ENCODE data around the gene TWNK.
A peak's percentile ranks its signal among the peaks of the same experiment; 100 is the strongest.

The TWNK gene

GRCh38 chr10:100986952-100987684 lies at the start of gene TWNK, which contains the start of gene MRPL43:
Gene TWNK (plus strand): TSS chr10:100987543. CDS start chr10:100988211, 668 bp downstream.
Gene MRPL43 (minus strand): TSS chr10:100987497. CDS start chr10:100987443, 54 bp downstream.
- no peaks in the 10 kb centered on the region for H3K27me3 ChIP-seq (ENCODE audit: control insufficient read depth, insufficient read depth, low read length)
- H3K4me1 ChIP-seq (ENCODE audit: control insufficient read depth, insufficient read depth, low read length) = peaks cover 17% of the 10 kb centered on the region
- H3K9ac ChIP-seq (ENCODE audit: low read length) = peak within 1 kb of the TSS; percentile 77
- no peaks in the 10 kb centered on the region for H3K36me3 ChIP-seq (ENCODE audit: control insufficient read depth, insufficient read depth, low read length)
- H3K9me3 ChIP-seq (ENCODE audit: control insufficient read depth, low read length) = no peaks in the 10 kb centered on the region
- peak within 1 kb of the TSS; percentile 100 for H3K4me3 ChIP-seq (ENCODE audit: low read length)

DNA sequence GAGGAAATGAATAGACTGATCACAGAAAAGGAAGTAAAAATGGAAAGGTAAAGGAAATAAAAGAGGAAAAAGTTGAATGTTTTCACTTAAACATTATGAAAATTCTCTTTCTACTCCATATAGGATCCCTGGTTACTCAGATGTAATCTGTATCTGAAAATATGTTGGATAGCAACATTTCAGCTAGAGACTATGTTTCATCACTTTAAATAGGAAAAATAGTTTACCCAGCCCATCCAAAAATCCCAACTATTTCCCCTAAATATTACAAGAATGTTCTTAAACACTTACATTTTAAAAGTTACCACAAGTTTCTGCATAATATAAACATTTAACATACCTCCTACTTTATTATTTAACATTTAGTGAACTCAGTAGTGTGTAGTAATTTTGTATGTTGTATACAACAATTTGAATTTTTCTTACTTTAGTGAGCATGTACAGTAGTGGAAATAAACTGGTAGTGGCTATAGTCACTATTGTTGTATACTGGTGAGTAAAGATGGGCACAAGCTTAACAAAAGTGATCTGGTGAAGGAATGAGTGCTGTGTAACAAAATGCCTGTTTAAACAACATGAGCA lies 47.5 kb upstream of the TWNK start:
- Histone ChIP-seq H3K27me3 (ENCODE audit: control insufficient read depth, insufficient read depth, low read length) (no peaks in the 10 kb centered on the region), H3K4me1 (ENCODE audit: control insufficient read depth, insufficient read depth, low read length) (no peaks in the 10 kb centered on the region), H3K36me3 (ENCODE audit: control insufficient read depth, insufficient read depth, low read length) (no peaks in the 10 kb centered on the region), H3K9me3 (ENCODE audit: control insufficient read depth, low read length) (no peaks in the 10 kb centered on the region), H3K4me3 (ENCODE audit: low read length) (no peak overlapping the region), H3K9ac (ENCODE audit: low read length) (no peak overlapping the region)

DNA sequence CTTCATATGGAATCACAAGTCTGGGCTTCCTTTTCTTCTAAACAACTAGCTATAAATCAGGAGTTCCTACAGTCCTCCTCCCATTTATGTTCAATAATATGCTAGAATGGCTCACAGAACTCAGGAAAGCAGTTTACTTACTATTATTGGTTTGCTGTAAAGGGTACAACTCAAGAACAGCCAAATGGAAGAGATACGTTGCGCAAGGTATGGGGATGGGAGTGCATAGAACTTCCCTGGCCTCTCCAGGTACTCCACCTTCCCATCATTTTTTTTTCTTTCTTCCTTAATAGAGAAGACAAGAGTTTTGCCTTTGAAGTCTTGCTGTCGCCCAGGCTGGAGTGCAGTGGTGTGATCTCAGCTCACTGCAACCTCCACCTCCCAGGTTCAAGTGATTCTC lies 45.1 kb upstream of the TWNK start:
- no peaks in the 10 kb centered on the region for H3K27me3 ChIP-seq (ENCODE audit: control insufficient read depth, insufficient read depth, low read length)
- no peaks in the 10 kb centered on the region for H3K9me3 ChIP-seq (ENCODE audit: control insufficient read depth, low read length)
- H3K4me1 ChIP-seq (ENCODE audit: control insufficient read depth, insufficient read depth, low read length) = no peaks in the 10 kb centered on the region
- H3K36me3 ChIP-seq (ENCODE audit: control insufficient read depth, insufficient read depth, low read length) = peaks cover 7% of the 10 kb centered on the region
- no peak overlapping the region for H3K4me3 ChIP-seq (ENCODE audit: low read length)
- no peak overlapping the region for H3K9ac ChIP-seq (ENCODE audit: low read length)

- no peak overlapping the region for H3K4me3 ChIP-seq (ENCODE audit: low read length)
- peaks cover 7% of the 10 kb centered on the region for H3K36me3 ChIP-seq (ENCODE audit: control insufficient read depth, insufficient read depth, low read length)
- no peak overlapping the region for H3K9ac ChIP-seq (ENCODE audit: low read length)
- no peaks in the 10 kb centered on the region for H3K4me1 ChIP-seq (ENCODE audit: control insufficient read depth, insufficient read depth, low read length)
- H3K27me3 ChIP-seq (ENCODE audit: control insufficient read depth, insufficient read depth, low read length) = no peaks in the 10 kb centered on the region
- H3K9me3 ChIP-seq (ENCODE audit: control insufficient read depth, low read length) = no peaks in the 10 kb centered on the region
Measured at GRCh38 chr10:100943508-100943907, 43.8 kb upstream of the TWNK start.

DNA sequence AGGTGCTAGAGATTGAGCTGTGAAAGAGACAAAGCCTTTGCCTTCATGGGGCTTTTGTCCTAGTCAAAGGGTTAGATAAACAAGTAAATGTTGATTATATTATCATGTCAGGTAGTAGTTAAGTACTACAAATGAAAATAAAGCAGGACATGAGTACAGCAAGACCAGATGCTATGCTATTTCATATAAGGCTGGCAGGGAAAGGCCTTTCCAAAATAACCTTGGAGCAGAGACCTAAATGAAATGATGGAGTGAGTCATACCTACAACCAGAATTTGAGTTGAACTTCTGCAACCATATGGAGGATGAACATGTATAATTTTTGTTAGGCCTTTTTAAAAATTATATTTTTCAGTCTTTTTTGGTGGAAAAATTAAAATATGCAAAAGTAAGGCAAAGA lies 41.6 kb upstream of the TWNK start:
- no peaks in the 10 kb centered on the region for H3K9me3 ChIP-seq (ENCODE audit: control insufficient read depth, low read length)
- peaks cover 7% of the 10 kb centered on the region for H3K36me3 ChIP-seq (ENCODE audit: control insufficient read depth, insufficient read depth, low read length)
- no peak overlapping the region for H3K9ac ChIP-seq (ENCODE audit: low read length)
- H3K4me3 ChIP-seq (ENCODE audit: low read length) = no peak overlapping the region
- no peaks in the 10 kb centered on the region for H3K4me1 ChIP-seq (ENCODE audit: control insufficient read depth, insufficient read depth, low read length)
- no peaks in the 10 kb centered on the region for H3K27me3 ChIP-seq (ENCODE audit: control insufficient read depth, insufficient read depth, low read length)

- H3K9ac ChIP-seq (ENCODE audit: low read length) = no peak overlapping the region
- H3K27me3 ChIP-seq (ENCODE audit: control insufficient read depth, insufficient read depth, low read length) = no peaks in the 10 kb centered on the region
- H3K36me3 ChIP-seq (ENCODE audit: control insufficient read depth, insufficient read depth, low read length) = peaks cover 7% of the 10 kb centered on the region
- no peak overlapping the region for H3K4me3 ChIP-seq (ENCODE audit: low read length)
- H3K9me3 ChIP-seq (ENCODE audit: control insufficient read depth, low read length) = no peaks in the 10 kb centered on the region
- H3K4me1 ChIP-seq (ENCODE audit: control insufficient read depth, insufficient read depth, low read length) = no peaks in the 10 kb centered on the region
Measured at GRCh38 chr10:100948916-100949315, 38.4 kb upstream of the TWNK start.

- Histone ChIP-seq H3K4me1 (ENCODE audit: control insufficient read depth, insufficient read depth, low read length) (no peaks in the 10 kb centered on the region), H3K9ac (ENCODE audit: low read length) (no peak overlapping the region), H3K4me3 (ENCODE audit: low read length) (no peak overlapping the region), H3K36me3 (ENCODE audit: control insufficient read depth, insufficient read depth, low read length) (no peaks in the 10 kb centered on the region), H3K27me3 (ENCODE audit: control insufficient read depth, insufficient read depth, low read length) (no peaks in the 10 kb centered on the region), H3K9me3 (ENCODE audit: control insufficient read depth, low read length) (no peaks in the 10 kb centered on the region)
Measured at GRCh38 chr10:100960251-100960650, 27.1 kb upstream of the TWNK start.

DNA sequence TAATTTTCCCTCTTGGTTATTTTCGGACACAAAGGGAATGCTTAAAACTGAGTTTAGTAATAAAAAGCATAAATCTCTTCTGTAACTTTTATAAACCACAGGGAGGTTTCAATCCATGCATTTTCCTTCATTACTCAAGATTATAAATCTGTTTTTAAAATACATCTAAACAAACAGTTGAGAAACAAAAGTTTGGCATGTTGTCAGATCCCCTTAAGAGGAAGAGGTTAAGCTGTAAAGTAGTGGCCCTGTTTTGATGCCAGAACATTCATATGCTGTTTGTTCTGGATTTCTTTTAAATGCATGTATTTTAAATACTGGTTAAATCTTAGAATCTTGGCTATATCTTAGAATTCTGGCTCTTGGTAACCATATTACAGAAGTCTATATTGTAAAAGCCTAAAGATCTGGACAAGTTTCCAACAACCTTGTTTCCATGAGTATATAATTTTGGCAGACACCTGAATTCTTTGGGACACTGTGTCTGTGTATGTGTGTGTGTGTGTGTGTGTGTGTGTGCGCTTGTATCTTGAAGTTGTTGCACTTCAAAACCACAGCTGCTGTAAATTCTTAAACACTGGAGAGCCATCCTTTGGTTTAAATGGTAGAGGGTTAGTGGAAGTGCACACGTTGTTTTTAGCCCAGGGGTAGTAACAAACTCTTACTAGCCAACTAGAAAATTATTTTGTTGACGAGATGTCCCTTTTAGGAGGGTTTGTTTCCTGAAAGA lies 24.8 kb upstream of the TWNK start:
- Histone ChIP-seq H3K27me3 (ENCODE audit: control insufficient read depth, insufficient read depth, low read length) (no peaks in the 10 kb centered on the region), H3K4me3 (ENCODE audit: low read length) (no peak overlapping the region), H3K4me1 (ENCODE audit: control insufficient read depth, insufficient read depth, low read length) (no peaks in the 10 kb centered on the region), H3K9me3 (ENCODE audit: control insufficient read depth, low read length) (no peaks in the 10 kb centered on the region), H3K9ac (ENCODE audit: low read length) (no peak overlapping the region), H3K36me3 (ENCODE audit: control insufficient read depth, insufficient read depth, low read length) (no peaks in the 10 kb centered on the region)

- no peak overlapping the region for H3K9ac ChIP-seq (ENCODE audit: low read length)
- peaks cover 9% of the 10 kb centered on the region for H3K4me1 ChIP-seq (ENCODE audit: control insufficient read depth, insufficient read depth, low read length)
- no peaks in the 10 kb centered on the region for H3K27me3 ChIP-seq (ENCODE audit: control insufficient read depth, insufficient read depth, low read length)
- no peak overlapping the region for H3K4me3 ChIP-seq (ENCODE audit: low read length)
- no peaks in the 10 kb centered on the region for H3K36me3 ChIP-seq (ENCODE audit: control insufficient read depth, insufficient read depth, low read length)
- H3K9me3 ChIP-seq (ENCODE audit: control insufficient read depth, low read length) = no peaks in the 10 kb centered on the region
Measured at GRCh38 chr10:100963826-100964225, 23.5 kb upstream of the TWNK start.

DNA sequence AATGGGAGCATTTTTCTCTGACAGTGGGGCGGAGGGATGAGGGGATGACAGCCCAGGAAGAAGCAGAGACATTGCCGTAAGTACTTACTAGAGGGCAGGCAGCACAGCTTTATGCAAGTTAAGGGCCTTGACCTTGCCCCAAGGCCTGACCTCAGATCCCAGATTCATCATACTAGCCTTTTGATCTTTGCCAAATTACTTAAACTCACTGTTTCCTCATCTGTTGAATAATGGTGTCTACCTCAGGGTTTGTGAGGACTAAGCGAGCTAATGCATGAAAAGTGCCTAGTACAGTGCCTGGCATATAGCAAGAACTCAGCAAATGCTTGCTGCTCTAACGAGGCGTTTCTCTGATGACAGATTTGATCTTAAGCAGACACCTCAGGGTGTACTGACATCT lies 21.5 kb upstream of the TWNK start:
- H3K9me3 ChIP-seq (ENCODE audit: control insufficient read depth, low read length) = no peaks in the 10 kb centered on the region
- H3K36me3 ChIP-seq (ENCODE audit: control insufficient read depth, insufficient read depth, low read length) = no peaks in the 10 kb centered on the region
- H3K4me3 ChIP-seq (ENCODE audit: low read length) = no peak overlapping the region
- H3K27me3 ChIP-seq (ENCODE audit: control insufficient read depth, insufficient read depth, low read length) = no peaks in the 10 kb centered on the region
- H3K4me1 ChIP-seq (ENCODE audit: control insufficient read depth, insufficient read depth, low read length) = peaks cover 18% of the 10 kb centered on the region
- no peak overlapping the region for H3K9ac ChIP-seq (ENCODE audit: low read length)

GRCh38 chr10:100966887-100967286 lies 20.5 kb upstream of the TWNK start:
- H3K4me3 ChIP-seq (ENCODE audit: low read length) = no peak overlapping the region
- no peaks in the 10 kb centered on the region for H3K9me3 ChIP-seq (ENCODE audit: control insufficient read depth, low read length)
- no peak overlapping the region for H3K9ac ChIP-seq (ENCODE audit: low read length)
- H3K4me1 ChIP-seq (ENCODE audit: control insufficient read depth, insufficient read depth, low read length) = peaks cover 28% of the 10 kb centered on the region
- H3K36me3 ChIP-seq (ENCODE audit: control insufficient read depth, insufficient read depth, low read length) = no peaks in the 10 kb centered on the region
- H3K27me3 ChIP-seq (ENCODE audit: control insufficient read depth, insufficient read depth, low read length) = no peaks in the 10 kb centered on the region

GRCh38 chr10:100967332-100967731 lies 20.0 kb upstream of the TWNK start:
- H3K4me1 ChIP-seq (ENCODE audit: control insufficient read depth, insufficient read depth, low read length) = peaks cover 33% of the 10 kb centered on the region
- no peaks in the 10 kb centered on the region for H3K9me3 ChIP-seq (ENCODE audit: control insufficient read depth, low read length)
- no peaks in the 10 kb centered on the region for H3K27me3 ChIP-seq (ENCODE audit: control insufficient read depth, insufficient read depth, low read length)
- no peak overlapping the region for H3K4me3 ChIP-seq (ENCODE audit: low read length)
- no peak overlapping the region for H3K9ac ChIP-seq (ENCODE audit: low read length)
- H3K36me3 ChIP-seq (ENCODE audit: control insufficient read depth, insufficient read depth, low read length) = no peaks in the 10 kb centered on the region

Data from mucosa of stomach (tissue), 1 donor.